Upper lobe of left lung (tissue), 4 donors: ENCODE data around the gene TM9SF2.

Source experiments
- CTCF ChIP-seq, 6 experiments: fragments of 450-650 bp in 4 of 6; fragments of 200-600 bp in 2 of 6; sonication (generic) in 2 of 6; IDR thresholded peaks; one replicate each; pipeline ENCODE4 v1.5.1; 2016 to 2019; ENCODE audit warnings: antibody characterized with exemption in 6 of 6
- EP300 ChIP-seq, 4 donors: sonication (generic); formaldehyde crosslinking; IDR thresholded peaks; one replicate each; pipeline ENCODE4 v1.5.1; 2017; ENCODE audit warnings: antibody characterized with exemption in 4 of 4, control low read depth in 2 of 4
- POLR2A ChIP-seq, 4 donors: fragments of 450-650 bp; IDR thresholded peaks; one replicate each; pipeline ENCODE4 v1.5.1; 2016 to 2017; ENCODE audit warnings: antibody characterized with exemption in 4 of 4, mild to moderate bottlenecking in 2 of 4
- POLR2AphosphoS5 ChIP-seq, 2 donors: sonication (generic); formaldehyde crosslinking; IDR thresholded peaks; one replicate each; pipeline ENCODE4 v1.5.1; 2017; ENCODE audit warnings: antibody characterized with exemption in 2 of 2

GRCh38 chr13:99498171-99499161 is 2.8 kb upstream of the TM9SF2 start:
- TF ChIP-seq CTCF (IDR thresholded peaks at IDR 0.05) (no peak), POLR2A (IDR thresholded peaks at IDR 0.05) (peak; percentile 16 to 72 (median 27)), POLR2AphosphoS5 (IDR thresholded peaks at IDR 0.05) (peak; percentile 50 to 73), EP300 (IDR thresholded peaks at IDR 0.05) (peak in 1 of 4 donors; percentile 29)
